Measurements from ENCODE around the gene HSPBP1. TPM values are rescaled to one million over a fixed set of nuclear protein-coding genes. Genes with fewer than 3 reads are reported as not detected.
A peak's percentile ranks its signal among the peaks of the same experiment; 100 is the strongest.
"Not testable (repeated sequence)": the region's sequence is repeated elsewhere in the genome, so short reads cannot be mapped to it uniquely, and the experiment has no call there.

The HSPBP1 gene
- total RNA-seq (10 to 100 TPM; 19.7 to 30.5 (median 23.8) TPM), polyA plus RNA-seq (10 to 100 TPM; 31.8 to 62.7 (median 32.4) TPM)

- H3K9me3 ChIP-seq: no peaks in the 10 kb centered on the region
- H3K4me3 ChIP-seq: peak within 1 kb of the TSS; percentile 47 to 80 (median 68)
- peaks cover 0 to 23% (median 3%) of the 10 kb centered on the region in 4 donors for H3K36me3 ChIP-seq
- TF ChIP-seq CTCF (IDR thresholded peaks at IDR 0.05): no peak
- TF ChIP-seq POLR2AphosphoS5 (IDR thresholded peaks at IDR 0.05): peak; percentile 15 to 69 (median 62)
- intact Hi-C loops (cut with DNase I): loop anchor here (1.0 to 10.0 kb wide), 4 partner anchors 21 to 215 kb away; partner anchors contain the start of genes ISOC2, PPP6R1 and RPL28
- peak within 1 kb of the TSS; percentile 78 to 86 (median 81) for H3K27ac ChIP-seq
- H3K4me1 ChIP-seq: peaks cover 0 to 35% (median 30%) of the 10 kb centered on the region in 4 donors
- no peaks in the 10 kb centered on the region for H3K27me3 ChIP-seq
- WGBS, 2 donors: 5 to 6% methylated on average over 52 of the region's 52 CpGs
- peak; percentile 98 for DNase-seq
These were observed at the start of gene HSPBP1 for GRCh38 chr19:55279770-55280643. Gene HSPBP1, minus strand, starts transcription at chr19:55280110. Its CDS starts 502 bp downstream, at chr19:55279608.

- DNase-seq; H3K27ac ChIP-seq; H3K4me3 ChIP-seq; H3K27me3 ChIP-seq; H3K9me3 ChIP-seq; H3K4me1 ChIP-seq; intact Hi-C loops (cut with DNase I); H3K36me3 ChIP-seq: not testable (repeated sequence)
- WGBS, 2 donors: 49 to 80% methylated on average over 4 of the region's 4 CpGs
These were observed 48.9 kb upstream of the HSPBP1 start for GRCh38 chr19:55328774-55329318.

GRCh38 chr19:55325172-55325571 is 45.3 kb upstream of the HSPBP1 start, which contains the start of gene TMEM150B:
Gene TMEM150B, minus strand, starts transcription at chr19:55325341. Its CDS starts 4,305 bp downstream, at chr19:55321036.
- H3K9me3 ChIP-seq: no peaks in the 10 kb centered on the region
- intact Hi-C loops (cut with DNase I): no loop called here
- DNase-seq: no peak
- H3K27me3 ChIP-seq: peaks cover 0 to 5% (median 0%) of the 10 kb centered on the region in 3 donors
- TF ChIP-seq POLR2A (IDR thresholded peaks at IDR 0.05) (no peak), POLR2AphosphoS5 (IDR thresholded peaks at IDR 0.05) (peak in 1 of 4 donors; percentile 24)
- peaks cover 0 to 2% (median 0%) of the 10 kb centered on the region in 4 donors for H3K4me1 ChIP-seq
- 67 to 83% methylated on average over 14 of the region's 14 CpGs for WGBS, 2 donors
- H3K27ac ChIP-seq: peak within 1 kb of the TSS in 2 of 4 donors; percentile 27 to 48
- no peaks in the 10 kb centered on the region for H3K36me3 ChIP-seq
- H3K4me3 ChIP-seq: peak within 1 kb of the TSS in 1 of 4 donors; percentile 27

- intact Hi-C loops (cut with DNase I): no loop called here
- Histone ChIP-seq H3K4me1 (peaks cover 0 to 5% (median 0%) of the 10 kb centered on the region in 4 donors), H3K27ac (peak overlapping the region in 1 of 4 donors; percentile 48), H3K9me3 (no peaks in the 10 kb centered on the region), H3K4me3 (peak overlapping the region in 1 of 4 donors; percentile 27), H3K36me3 (no peaks in the 10 kb centered on the region), H3K27me3 (peaks cover 0 to 10% (median 4%) of the 10 kb centered on the region in 3 donors)
- WGBS, 2 donors: 67 to 86% methylated on average over 6 of the region's 6 CpGs
- DNase-seq: no peak
- TF ChIP-seq CTCF (IDR thresholded peaks at IDR 0.05) (no peak), POLR2A (IDR thresholded peaks at IDR 0.05) (no peak), EP300 (IDR thresholded peaks at IDR 0.05) (no peak), POLR2AphosphoS5 (IDR thresholded peaks at IDR 0.05) (no peak)
These were observed 44.8 kb upstream of the HSPBP1 start for GRCh38 chr19:55324662-55325061.

GRCh38 chr19:55322204-55322885 is 42.4 kb upstream of the HSPBP1 start:
- no peaks in the 10 kb centered on the region for H3K9me3 ChIP-seq
- DNase-seq: no peak
- H3K27ac ChIP-seq: no peak overlapping the region
- peaks cover 0 to 11% (median 6%) of the 10 kb centered on the region in 3 donors for H3K27me3 ChIP-seq
- no peak for TF ChIP-seq POLR2AphosphoS5 (IDR thresholded peaks at IDR 0.05)
- no peak for TF ChIP-seq EP300 (IDR thresholded peaks at IDR 0.05)
- TF ChIP-seq POLR2A (IDR thresholded peaks at IDR 0.05): no peak
- TF ChIP-seq CTCF (IDR thresholded peaks at IDR 0.05): no peak
- intact Hi-C loops (cut with DNase I): no loop called here
- peaks cover 0 to 5% (median 0%) of the 10 kb centered on the region in 4 donors for H3K4me1 ChIP-seq
- H3K36me3 ChIP-seq: no peaks in the 10 kb centered on the region
- H3K4me3 ChIP-seq: no peak overlapping the region
- 58 to 65% methylated on average over 12 of the region's 12 CpGs for WGBS, 2 donors
